MM.1S (cell line): Measurements from ENCODE around the gene BMPR1A.

Source experiments
- DNase-seq: peaks from one replicate; pipeline ENCODE4 v3.0.0-alpha.2; 2015
- H2AFZ ChIP-seq: fragments of 300-600 bp; sonication (generic); 2 replicates; pipeline ENCODE4 v1.6.0; 2016; ENCODE audit warnings: antibody characterized with exemption, low read length
- H3F3A ChIP-seq: fragments of 300-600 bp; sonication (generic); 2 replicates; pipeline ENCODE4 v1.6.1; 2016; ENCODE audit warnings: mild to moderate bottlenecking, antibody characterized with exemption, low read length, moderate library complexity, mixed read lengths; ENCODE audit not compliant: insufficient read depth
- H3K27ac ChIP-seq: fragments of 300-600 bp; sonication (generic); 2 replicates; pipeline ENCODE4 v1.5.1; 2016; ENCODE audit warnings: mild to moderate bottlenecking, low read length
- H3K27me3 ChIP-seq: fragments of 300-600 bp; sonication (generic); replicated peaks from 2 replicates; pipeline ENCODE4 v1.6.0; 2016; ENCODE audit warnings: low read length; ENCODE audit not compliant: insufficient read depth
- H3K36me3 ChIP-seq: fragments of 300-600 bp; sonication (generic); replicated peaks from 2 replicates; pipeline ENCODE4 v1.6.1; 2016; ENCODE audit warnings: mild to moderate bottlenecking, low read length, mixed read lengths; ENCODE audit not compliant: insufficient read depth
- H3K4me1 ChIP-seq: fragments of 300-600 bp; sonication (generic); 2 replicates; pipeline ENCODE4 v1.6.1; 2016; ENCODE audit warnings: low read length, mixed read lengths
- H3K4me2 ChIP-seq: fragments of 300-600 bp; sonication (generic); 2 replicates; pipeline ENCODE4 v1.6.0; 2016; ENCODE audit warnings: low read depth, low read length
- H3K4me3 ChIP-seq: fragments of 300-600 bp; sonication (generic); 2 replicates; pipeline ENCODE4 v1.5.1; 2016; ENCODE audit warnings: low read length, mixed read lengths
- H3K79me2 ChIP-seq: fragments of 300-600 bp; sonication (generic); 2 replicates; pipeline ENCODE4 v1.6.1; 2016; ENCODE audit warnings: mixed run types, low read length, mixed read lengths
- H3K9ac ChIP-seq: fragments of 300-600 bp; sonication (generic); 2 replicates; pipeline ENCODE4 v1.6.1; 2016; ENCODE audit warnings: low read length, mixed read lengths
- H3K9me2 ChIP-seq: fragments of 300-600 bp; sonication (generic); replicated peaks from 2 replicates; pipeline ENCODE4 v1.6.1; 2016; ENCODE audit warnings: mild to moderate bottlenecking, low read length, mixed read lengths; ENCODE audit not compliant: insufficient read depth
- H3K9me3 ChIP-seq: fragments of 300-600 bp; sonication (generic); replicated peaks from 2 replicates; pipeline ENCODE4 v1.6.1; 2016; ENCODE audit warnings: mild to moderate bottlenecking, low read length, mixed read lengths; ENCODE audit not compliant: insufficient read depth
- H4K20me1 ChIP-seq: fragments of 300-600 bp; sonication (generic); 2 replicates; pipeline ENCODE4 v1.6.1; 2016; ENCODE audit warnings: mild to moderate bottlenecking, low read length, moderate library complexity, mixed read lengths; ENCODE audit not compliant: insufficient read depth
- CTCF ChIP-seq: fragments of 300-600 bp; sonication (generic); IDR thresholded peaks from 2 replicates; pipeline ENCODE4 v1.5.1; 2016; ENCODE audit warnings: antibody characterized with exemption, low read length, mixed read lengths
- EZH2 ChIP-seq: fragments of 300-600 bp; sonication (generic); optimal IDR thresholded peaks from 2 replicates; pipeline ENCODE3; 2017; ENCODE audit warnings: low read depth, mild to moderate bottlenecking, antibody characterized with exemption, low read length, mixed read lengths
- EZH2phosphoT487 ChIP-seq: fragments of 300-600 bp; sonication (generic); IDR thresholded peaks from 2 replicates; pipeline ENCODE4 v1.6.1; 2018; ENCODE audit warnings: antibody characterized with exemption, low read length

Gene BMPR1A

GRCh38 chr10:86710987-86711512, 45.4 kb upstream of the BMPR1A start:
- Histone ChIP-seq H3K9me3 (no peaks in the 10 kb centered on the region), H2AFZ (peak overlapping the region; percentile 98), H3K4me3 (peak overlapping the region; percentile 73), H3K9ac (peak overlapping the region; percentile 77), H3K79me2 (no peaks in the 10 kb centered on the region), H3K4me1 (peaks cover 9% of the 10 kb centered on the region; the same call in 1 of the 2 replicates), H3K27ac (peak overlapping the region; percentile 49; the same call in 1 of the 2 replicates), H3K9me2 (no peaks in the 10 kb centered on the region), H3K27me3 (no peaks in the 10 kb centered on the region), H3K4me2 (peak overlapping the region; percentile 59; the same call in 1 of the 2 replicates), H3F3A (peaks cover 4% of the 10 kb centered on the region; the same call in 1 of the 2 replicates), H4K20me1 (no peaks in the 10 kb centered on the region), H3K36me3 (no peaks in the 10 kb centered on the region)
- TF ChIP-seq EZH2phosphoT487 (no peak), CTCF (peak; percentile 71)
- peak; percentile 86 for DNase-seq

- H3K4me3 ChIP-seq: peak overlapping the region; percentile 79
- peak; percentile 45 for DNase-seq
- peaks cover 9% of the 10 kb centered on the region; the same call in 1 of the 2 replicates for H3K4me1 ChIP-seq
- H3K9me3 ChIP-seq: no peaks in the 10 kb centered on the region
- no peaks in the 10 kb centered on the region for H3K27me3 ChIP-seq
- H4K20me1 ChIP-seq: no peaks in the 10 kb centered on the region
- no peaks in the 10 kb centered on the region for H3K79me2 ChIP-seq
- peak overlapping the region; percentile 73 for H3K4me2 ChIP-seq
- H3F3A ChIP-seq: peaks cover 4% of the 10 kb centered on the region; the same call in 1 of the 2 replicates
- peak overlapping the region; percentile 99 for H2AFZ ChIP-seq
- H3K36me3 ChIP-seq: no peaks in the 10 kb centered on the region
- H3K9me2 ChIP-seq: no peaks in the 10 kb centered on the region
- TF ChIP-seq EZH2 (no peak), CTCF (no peak), EZH2phosphoT487 (no peak)
- peak overlapping the region; percentile 49; the same call in 1 of the 2 replicates for H3K27ac ChIP-seq
- H3K9ac ChIP-seq: peak overlapping the region; percentile 79
These were observed 44.7 kb upstream of the BMPR1A start for GRCh38 chr10:86711513-86712316.

GRCh38 chr10:86712317-86712707, 44.1 kb upstream of the BMPR1A start:
- Histone ChIP-seq H3K9ac (peak overlapping the region; percentile 79), H3K9me2 (no peaks in the 10 kb centered on the region), H4K20me1 (no peaks in the 10 kb centered on the region), H3K36me3 (no peaks in the 10 kb centered on the region), H3F3A (peaks cover 4% of the 10 kb centered on the region; the same call in 1 of the 2 replicates), H3K4me1 (peaks cover 9% of the 10 kb centered on the region; the same call in 1 of the 2 replicates), H3K9me3 (no peaks in the 10 kb centered on the region), H3K27me3 (no peaks in the 10 kb centered on the region), H3K4me2 (peak overlapping the region; percentile 73), H3K4me3 (peak overlapping the region; percentile 79), H3K27ac (peak overlapping the region; percentile 28; the same call in 1 of the 2 replicates), H2AFZ (peak overlapping the region; percentile 99), H3K79me2 (no peaks in the 10 kb centered on the region)
- DNase-seq: peak; percentile 24
- TF ChIP-seq EZH2phosphoT487 (no peak), EZH2 (no peak), CTCF (no peak)
